ENCODE results near the gene NDST1. TPM values are rescaled to one million over a fixed set of nuclear protein-coding genes. Genes with fewer than 3 reads are reported as not detected.

NDST1 gene
- polyA plus RNA-seq, 1 experiment: 52.2 TPM

DNA sequence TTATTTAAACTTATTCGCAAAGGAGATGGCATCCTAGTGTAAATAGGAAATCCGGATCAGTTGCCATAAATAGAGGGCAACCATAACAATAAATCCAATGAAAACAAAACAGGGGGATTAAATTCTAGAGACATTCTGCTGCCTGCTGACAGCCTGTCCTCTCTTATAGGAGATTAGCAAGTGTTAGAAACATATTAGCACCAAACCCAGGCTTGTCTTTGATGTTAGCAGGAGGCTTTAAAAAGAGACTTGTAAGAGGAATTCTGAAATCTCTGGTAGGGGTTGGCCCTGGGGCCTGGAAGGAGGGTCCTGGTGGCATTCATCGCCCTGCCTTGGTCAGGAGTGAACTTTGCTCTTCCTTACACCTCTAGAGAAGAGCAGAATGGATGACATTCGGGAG is 21.6 kb downstream of the NDST1 start:
- Histone ChIP-seq H3K4me3 (ENCODE audit: low read depth, low read length) (no peak overlapping the region), H3K9me3 (ENCODE audit: control insufficient read depth, insufficient read depth, low read length) (no peaks in the 10 kb centered on the region; the same call in 1 of the 2 replicates), H3K27ac (ENCODE audit: low read depth, low read length) (no peak overlapping the region), H3K27me3 (ENCODE audit: control insufficient read depth, insufficient read depth, low read length) (no peaks in the 10 kb centered on the region)
- POLR2A ChIA-PET: no interaction called here
- TF ChIP-seq, protein P1, sequence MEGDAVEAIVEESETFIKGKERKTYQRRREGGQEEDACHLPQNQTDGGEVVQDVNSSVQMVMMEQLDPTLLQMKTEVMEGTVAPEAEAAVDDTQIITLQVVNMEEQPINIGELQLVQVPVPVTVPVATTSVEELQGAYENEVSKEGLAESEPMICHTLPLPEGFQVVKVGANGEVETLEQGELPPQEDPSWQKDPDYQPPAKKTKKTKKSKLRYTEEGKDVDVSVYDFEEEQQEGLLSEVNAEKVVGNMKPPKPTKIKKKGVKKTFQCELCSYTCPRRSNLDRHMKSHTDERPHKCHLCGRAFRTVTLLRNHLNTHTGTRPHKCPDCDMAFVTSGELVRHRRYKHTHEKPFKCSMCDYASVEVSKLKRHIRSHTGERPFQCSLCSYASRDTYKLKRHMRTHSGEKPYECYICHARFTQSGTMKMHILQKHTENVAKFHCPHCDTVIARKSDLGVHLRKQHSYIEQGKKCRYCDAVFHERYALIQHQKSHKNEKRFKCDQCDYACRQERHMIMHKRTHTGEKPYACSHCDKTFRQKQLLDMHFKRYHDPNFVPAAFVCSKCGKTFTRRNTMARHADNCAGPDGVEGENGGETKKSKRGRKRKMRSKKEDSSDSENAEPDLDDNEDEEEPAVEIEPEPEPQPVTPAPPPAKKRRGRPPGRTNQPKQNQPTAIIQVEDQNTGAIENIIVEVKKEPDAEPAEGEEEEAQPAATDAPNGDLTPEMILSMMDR (IDR thresholded peaks at IDR 0.05; ENCODE audit: low read depth, low read length): no peak
- no peak for DNase-seq (ENCODE audit: low read depth, low spot score)
- CTCF ChIA-PET: interaction anchor here (0.9 to 1.8 kb wide), 4 partner anchors 70 to 170 kb away, joined by 3 to 6 read pairs (median 4); no protein-coding TSS in a partner anchor

DNA sequence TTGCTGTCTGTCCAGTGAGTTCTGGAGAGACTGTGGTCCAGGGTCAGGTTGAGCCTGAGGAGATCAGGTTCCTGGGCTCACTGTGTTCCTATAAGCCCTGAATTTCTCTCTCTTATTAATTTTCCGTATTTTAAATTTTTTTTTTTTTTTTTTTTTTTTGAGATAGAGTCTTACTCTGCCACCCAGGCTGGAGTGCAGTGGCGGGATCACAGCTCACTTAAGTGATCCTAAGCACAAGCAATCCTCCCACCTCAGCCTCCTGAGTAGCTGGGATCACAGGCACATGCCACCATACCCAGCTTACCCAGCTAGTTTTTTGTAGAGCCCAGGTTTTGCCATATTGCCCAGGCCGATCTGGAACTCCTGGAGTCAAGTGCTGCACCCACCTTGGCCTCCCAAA is 22.5 kb downstream of the NDST1 start:
- DNase-seq (ENCODE audit: low read depth, low spot score): no peak
- H3K27me3 ChIP-seq (ENCODE audit: control insufficient read depth, insufficient read depth, low read length): no peaks in the 10 kb centered on the region
- H3K4me3 ChIP-seq (ENCODE audit: low read depth, low read length): no peak overlapping the region
- TF ChIP-seq, protein P1 (IDR thresholded peaks at IDR 0.05; ENCODE audit: low read depth, low read length): no peak
- ChIA-PET CTCF (interaction anchor here (0.6 to 1.8 kb wide), 4 partner anchors 14 to 80 kb away, joined by 3 to 6 read pairs (median 4); no protein-coding TSS in a partner anchor), POLR2A (no interaction called here)
- no peak overlapping the region for H3K27ac ChIP-seq (ENCODE audit: low read depth, low read length)
- no peaks in the 10 kb centered on the region; the same call in 1 of the 2 replicates for H3K9me3 ChIP-seq (ENCODE audit: control insufficient read depth, insufficient read depth, low read length)

DNA sequence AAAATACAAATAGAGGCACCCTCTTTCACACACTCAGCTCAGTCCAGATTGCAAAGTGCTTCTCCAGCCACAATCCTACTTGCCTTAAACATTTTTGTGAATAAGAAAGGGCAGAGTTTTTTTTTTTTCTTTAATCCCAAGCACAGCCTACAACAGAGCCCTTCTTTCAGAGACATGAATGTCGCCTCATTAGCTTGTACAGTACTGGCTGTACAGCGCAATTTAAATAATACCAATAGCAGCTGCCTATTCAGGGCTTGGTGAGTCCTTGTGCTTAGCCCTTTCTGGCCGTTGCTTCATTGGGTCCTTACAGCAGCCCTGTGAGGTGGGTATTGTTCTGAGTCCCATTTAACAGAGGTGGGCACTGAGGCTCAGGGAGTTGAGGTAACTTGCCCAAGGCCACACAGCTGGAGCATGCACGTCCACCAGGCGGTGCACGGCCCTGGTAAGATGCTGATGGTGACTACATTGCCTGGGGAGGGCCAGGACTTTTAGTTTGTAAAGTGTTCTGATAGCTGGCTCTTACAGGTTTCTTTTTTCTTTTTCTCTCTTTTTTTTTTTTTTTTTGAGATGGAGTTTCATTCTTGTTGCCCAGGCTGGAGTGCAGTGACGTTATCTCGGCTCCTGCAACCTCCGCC is 23.1 kb downstream of the NDST1 start:
- H3K27ac ChIP-seq (ENCODE audit: low read depth, low read length): no peak overlapping the region
- no peaks in the 10 kb centered on the region for H3K27me3 ChIP-seq (ENCODE audit: control insufficient read depth, insufficient read depth, low read length)
- no peaks in the 10 kb centered on the region; the same call in 1 of the 2 replicates for H3K9me3 ChIP-seq (ENCODE audit: control insufficient read depth, insufficient read depth, low read length)
- ChIA-PET POLR2A (interaction anchor here (0.6 kb wide), 1 partner anchor 33 kb away, joined by 4 read pairs; no protein-coding TSS in a partner anchor), CTCF (interaction anchor here (0.6 to 1.8 kb wide), 5 partner anchors 14 to 104 kb away, joined by 3 to 6 read pairs (median 4); no protein-coding TSS in a partner anchor)
- TF ChIP-seq, protein P1 (IDR thresholded peaks at IDR 0.05; ENCODE audit: low read depth, low read length): no peak
- H3K4me3 ChIP-seq (ENCODE audit: low read depth, low read length): no peak overlapping the region
- DNase-seq (ENCODE audit: low read depth, low spot score): no peak

DNA sequence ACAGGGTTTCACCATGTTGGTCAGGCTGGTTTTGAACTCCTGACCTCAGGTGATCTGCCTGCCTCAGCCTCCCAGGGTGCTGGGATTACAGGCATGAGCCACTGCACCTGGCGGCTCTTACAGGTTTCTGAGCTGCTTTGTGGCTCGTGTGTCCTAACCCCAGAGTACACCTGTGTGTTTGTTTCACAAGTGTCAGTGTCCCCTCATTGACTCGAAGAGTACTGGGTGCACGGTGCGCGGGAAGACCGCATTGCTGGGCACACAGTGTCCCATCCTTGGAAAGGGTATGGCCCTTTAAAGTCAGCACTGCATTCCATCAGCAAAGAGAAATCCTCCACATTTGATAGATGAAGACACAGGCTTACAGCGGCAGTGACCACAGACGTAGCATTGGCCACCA is 23.8 kb downstream of the NDST1 start:
- TF ChIP-seq, protein P1 (IDR thresholded peaks at IDR 0.05; ENCODE audit: low read depth, low read length): no peak
- Histone ChIP-seq H3K27ac (ENCODE audit: low read depth, low read length) (no peak overlapping the region), H3K4me3 (ENCODE audit: low read depth, low read length) (no peak overlapping the region), H3K27me3 (ENCODE audit: control insufficient read depth, insufficient read depth, low read length) (no peaks in the 10 kb centered on the region), H3K9me3 (ENCODE audit: control insufficient read depth, insufficient read depth, low read length) (no peaks in the 10 kb centered on the region; the same call in 1 of the 2 replicates)
- ChIA-PET POLR2A (no interaction called here), CTCF (interaction anchor here (0.7 kb wide), 1 partner anchor 104 kb away, joined by 5 read pairs; no protein-coding TSS in a partner anchor)
- DNase-seq (ENCODE audit: low read depth, low spot score): no peak

DNA sequence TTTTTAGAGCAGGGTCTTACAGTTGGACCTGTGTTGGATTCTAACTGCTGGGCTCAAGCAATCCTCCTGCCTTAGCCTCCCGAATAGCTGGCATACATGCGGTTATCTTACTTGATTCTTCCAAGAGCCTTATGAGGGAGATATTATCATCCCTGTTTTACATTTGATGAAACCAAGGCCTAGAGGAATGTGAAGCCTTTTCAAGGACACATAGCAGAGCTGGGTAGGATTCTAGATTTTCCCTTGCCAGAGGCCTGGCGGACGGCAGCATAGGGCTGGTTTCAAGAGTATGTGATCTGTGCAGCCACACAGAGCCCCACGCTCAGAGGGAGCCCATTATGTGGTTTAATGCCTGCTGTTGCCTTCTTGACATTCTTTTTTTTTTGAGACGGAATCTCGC is 24.2 kb downstream of the NDST1 start:
- H3K4me3 ChIP-seq (ENCODE audit: low read depth, low read length): no peak overlapping the region
- no peaks in the 10 kb centered on the region; the same call in 1 of the 2 replicates for H3K9me3 ChIP-seq (ENCODE audit: control insufficient read depth, insufficient read depth, low read length)
- no peak overlapping the region for H3K27ac ChIP-seq (ENCODE audit: low read depth, low read length)
- H3K27me3 ChIP-seq (ENCODE audit: control insufficient read depth, insufficient read depth, low read length): no peaks in the 10 kb centered on the region
- POLR2A ChIA-PET: no interaction called here
- DNase-seq (ENCODE audit: low read depth, low spot score): no peak
- CTCF ChIA-PET: no interaction called here
- TF ChIP-seq, protein P1 (IDR thresholded peaks at IDR 0.05; ENCODE audit: low read depth, low read length): no peak
